CD4-positive, alpha-beta T cell treated with Interleukin-4 for 1 hour (primary cell): ENCODE results near the gene ASAH2.
A peak's percentile ranks its signal among the peaks of the same experiment; 100 is the strongest.
"Not testable (repeated sequence)": the region's sequence is repeated elsewhere in the genome, so short reads cannot be mapped to it uniquely, and the experiment has no call there.

Experiments used
- DNase-seq, 2 donors: peaks; one replicate each; pipeline ENCODE4 v3.0.0-alpha.2; 2020 to 2022

ASAH2 gene

DNA sequence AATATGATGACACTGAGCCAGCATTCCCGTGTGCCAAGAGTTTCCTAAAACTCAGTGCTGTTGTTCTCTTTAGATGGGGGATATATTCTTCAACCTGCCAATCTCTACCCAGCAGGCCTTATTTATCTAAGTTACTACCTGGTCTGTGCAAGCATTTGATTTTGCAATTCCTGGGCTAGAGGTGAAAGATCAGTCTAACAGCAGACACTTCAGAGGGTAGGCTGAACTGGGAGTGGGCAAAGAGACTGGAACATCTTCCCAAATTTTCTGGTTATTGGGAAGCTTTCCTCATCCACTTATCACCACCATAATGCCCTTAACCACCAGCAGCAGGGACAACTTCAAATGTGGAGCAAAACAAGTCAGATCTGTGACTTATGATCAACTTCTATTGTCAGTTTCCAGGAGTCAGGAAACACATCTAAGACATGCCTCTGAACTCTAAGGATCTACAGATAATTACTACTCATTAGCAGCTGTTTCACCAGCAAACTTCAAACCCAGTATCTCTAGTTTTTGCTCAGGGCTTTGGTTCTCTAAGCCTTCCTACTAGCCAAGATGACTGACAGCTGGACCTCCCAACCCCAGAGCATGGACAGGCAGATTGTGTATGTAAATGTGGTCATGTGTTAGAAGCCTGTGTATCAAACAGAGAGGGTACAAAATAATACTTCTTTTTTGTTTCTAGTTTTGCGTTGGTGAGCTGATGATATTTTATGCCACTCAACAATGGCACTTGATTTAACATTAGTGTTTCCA lies 1.0 kb downstream of the ASAH2 start:
- DNase-seq: no peak

DNA sequence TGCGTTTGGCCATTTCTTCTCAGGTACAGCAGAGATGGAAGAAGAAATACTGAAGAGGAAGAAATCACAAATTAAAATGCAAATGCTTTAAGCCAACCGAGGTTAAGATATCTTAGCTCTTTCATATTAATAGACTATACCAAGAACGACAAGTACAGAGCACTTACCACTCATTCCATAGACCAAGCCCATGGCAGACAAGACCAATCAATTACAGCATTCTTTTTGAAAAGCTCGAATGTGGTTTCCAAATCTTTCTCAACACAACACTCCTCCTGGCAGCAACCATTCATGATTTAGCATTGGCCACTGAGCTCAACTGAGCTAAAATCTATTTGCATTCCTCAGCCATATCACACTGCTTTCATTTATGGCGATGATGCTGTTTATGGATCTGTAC lies 2.7 kb downstream of the ASAH2 start:
- no peak for DNase-seq

DNA sequence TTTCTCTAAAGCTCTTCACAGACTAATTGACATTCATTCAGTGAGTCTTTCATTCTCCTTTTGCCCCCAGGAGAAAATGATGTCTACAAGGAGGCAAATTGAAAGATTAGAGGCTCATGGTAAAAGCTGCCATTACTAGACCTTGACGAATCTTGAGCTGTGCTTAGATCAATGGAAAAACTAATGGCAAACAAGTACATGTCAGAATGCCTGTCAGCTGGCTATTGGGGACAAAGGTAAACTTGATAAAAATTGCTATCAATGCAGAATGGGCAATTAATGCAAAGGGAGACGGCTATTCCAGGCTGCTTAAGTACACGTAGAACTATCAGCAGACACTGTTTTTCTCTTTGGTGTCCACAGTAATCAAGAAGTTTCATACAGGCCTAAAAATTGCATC lies 3.3 kb downstream of the ASAH2 start:
- DNase-seq: no peak

DNA sequence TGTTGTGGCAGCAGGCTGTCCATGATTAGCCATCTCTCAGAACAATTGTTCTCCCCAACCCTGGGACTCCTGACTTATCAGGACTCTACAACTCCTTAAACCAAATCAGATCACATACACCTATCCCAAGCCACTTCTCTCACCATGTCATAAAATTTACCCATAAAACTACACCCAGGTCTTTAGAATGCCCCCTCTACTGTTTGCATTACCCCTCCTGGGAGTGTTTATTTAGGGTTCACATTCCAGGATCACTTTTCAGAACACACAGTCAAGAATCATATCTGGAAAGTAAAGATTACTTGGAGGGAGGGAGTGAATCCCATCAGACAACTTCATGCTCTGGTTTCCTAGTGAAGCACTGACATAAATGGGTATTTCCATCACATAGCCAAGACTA lies 7.1 kb downstream of the ASAH2 start:
- no peak for DNase-seq

DNA sequence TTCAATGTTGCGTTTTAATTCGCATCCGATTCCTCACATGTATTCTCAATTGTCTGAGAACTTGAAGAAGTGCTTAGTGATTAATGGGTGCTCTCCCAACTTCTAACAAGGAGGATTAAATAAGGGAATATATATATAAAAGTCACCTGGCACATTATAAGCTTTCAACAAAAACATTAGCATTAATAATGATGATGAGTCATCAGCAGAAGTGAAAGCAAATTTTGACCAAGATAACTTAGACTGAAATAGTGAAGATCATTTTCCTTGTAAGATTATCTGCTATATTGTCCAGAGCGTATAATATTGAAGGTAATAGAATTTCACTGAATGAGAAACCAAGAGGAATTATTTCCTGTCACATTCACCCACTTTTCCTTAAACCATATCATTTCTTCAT lies 8.5 kb downstream of the ASAH2 start:
- DNase-seq: no peak

DNA sequence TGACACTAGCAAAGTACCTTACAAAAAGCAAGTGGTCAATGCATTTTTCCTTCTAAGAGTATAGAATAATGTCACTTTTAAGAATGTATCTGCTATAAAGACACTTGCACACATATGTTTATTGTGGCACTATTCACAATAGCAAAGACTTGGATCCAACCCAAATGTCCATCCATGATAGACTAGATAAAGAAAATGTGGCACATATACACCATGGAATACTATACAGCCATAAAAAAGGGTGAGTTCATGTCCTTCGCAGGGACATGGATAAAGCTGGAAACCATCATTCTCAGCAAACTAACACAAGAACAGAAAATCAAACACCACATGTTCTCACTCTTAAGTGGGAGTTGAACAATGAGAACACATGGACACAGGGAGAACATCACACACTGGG lies 9.8 kb downstream of the ASAH2 start:
- not testable (repeated sequence) for DNase-seq

DNA sequence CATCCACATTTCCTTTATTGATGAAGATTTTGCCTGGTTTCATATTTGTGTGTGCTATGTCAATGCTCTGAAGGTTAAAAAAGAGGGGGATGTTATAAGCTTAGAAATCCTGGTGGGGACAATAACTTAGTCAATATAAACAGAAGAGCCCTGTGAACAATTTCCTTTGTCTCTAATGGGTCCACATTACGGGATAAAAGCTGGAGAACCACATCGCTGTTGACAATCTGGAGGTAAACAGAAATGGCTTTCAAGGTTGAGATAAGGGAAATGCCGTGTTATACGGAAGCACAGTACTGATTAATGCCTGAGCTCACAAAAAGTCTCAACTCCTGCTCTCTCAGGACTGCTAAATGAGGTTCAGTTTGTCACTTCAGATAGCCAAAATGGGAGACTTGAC lies 16.8 kb downstream of the ASAH2 start:
- DNase-seq: no peak

DNA sequence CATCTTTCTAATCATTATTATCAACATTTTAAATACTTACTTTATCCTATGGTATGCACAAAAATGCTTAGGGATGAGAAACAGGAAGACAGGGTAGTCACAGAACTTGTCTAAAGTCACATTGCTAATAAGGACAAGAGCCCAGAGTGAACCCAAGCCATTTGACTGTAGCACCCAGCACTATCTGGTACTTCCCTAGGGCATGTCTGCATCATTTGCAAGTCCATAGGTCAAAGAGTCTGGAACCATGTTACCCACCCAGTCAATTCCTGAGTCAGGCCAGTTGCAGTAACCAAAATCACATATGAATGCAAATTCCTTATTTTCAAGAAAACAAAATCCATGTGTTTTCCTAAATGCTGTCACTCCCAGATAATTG lies 19.1 kb downstream of the ASAH2 start:
- no peak for DNase-seq

DNA sequence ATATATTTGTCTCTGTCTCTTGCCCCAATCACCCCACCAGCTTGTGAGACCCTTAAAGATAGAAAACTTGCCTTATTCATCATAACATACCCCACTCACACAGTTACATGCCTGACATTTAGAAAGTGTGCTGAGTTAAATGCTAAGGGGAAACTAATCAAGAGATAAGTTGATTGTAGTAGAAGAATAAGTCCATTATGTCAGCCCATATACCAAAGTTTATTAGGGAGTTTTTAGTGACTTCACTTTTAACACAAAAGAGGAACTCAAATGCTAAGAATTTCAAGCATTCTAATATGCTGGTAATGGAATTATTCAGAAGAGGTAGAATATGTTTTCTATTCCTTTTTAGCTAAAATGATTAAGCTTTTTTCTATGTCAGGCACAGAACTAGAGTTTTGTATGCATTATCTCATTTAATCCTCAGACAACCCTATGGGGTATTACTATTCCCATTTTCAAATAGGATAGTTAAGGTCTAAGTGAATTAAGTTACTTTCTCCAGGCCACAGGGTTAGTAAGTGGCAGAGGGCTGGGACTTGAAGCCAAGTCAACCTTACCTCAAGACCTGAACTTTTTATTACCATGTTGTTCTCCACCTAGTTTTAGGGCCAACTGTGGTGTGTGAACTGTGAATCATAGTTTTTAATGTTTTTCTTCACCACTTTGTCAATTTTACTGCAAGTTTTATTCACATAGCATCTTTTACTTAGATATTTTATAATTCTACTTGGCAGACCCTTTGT lies 19.6 kb downstream of the ASAH2 start:
- no peak for DNase-seq

DNA sequence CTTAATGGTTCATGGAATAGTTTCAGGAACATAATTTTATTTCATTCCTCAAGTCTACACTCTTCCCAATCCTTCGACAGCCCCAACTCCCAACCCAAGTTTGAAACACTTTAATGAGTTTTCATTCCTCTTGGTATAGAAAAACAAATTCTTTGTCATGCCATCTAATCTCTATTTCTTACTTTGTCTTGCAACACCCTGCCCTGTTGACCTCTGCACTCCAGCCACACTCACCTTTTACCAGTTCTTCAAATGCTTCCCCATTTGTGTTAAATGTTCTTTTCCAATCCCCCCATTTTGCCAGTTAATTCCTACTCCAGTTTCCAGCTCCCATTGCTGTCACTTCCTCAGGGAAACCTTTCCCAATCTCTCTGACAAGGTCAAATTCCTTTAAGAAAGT lies 21.9 kb downstream of the ASAH2 start:
- no peak for DNase-seq

DNA sequence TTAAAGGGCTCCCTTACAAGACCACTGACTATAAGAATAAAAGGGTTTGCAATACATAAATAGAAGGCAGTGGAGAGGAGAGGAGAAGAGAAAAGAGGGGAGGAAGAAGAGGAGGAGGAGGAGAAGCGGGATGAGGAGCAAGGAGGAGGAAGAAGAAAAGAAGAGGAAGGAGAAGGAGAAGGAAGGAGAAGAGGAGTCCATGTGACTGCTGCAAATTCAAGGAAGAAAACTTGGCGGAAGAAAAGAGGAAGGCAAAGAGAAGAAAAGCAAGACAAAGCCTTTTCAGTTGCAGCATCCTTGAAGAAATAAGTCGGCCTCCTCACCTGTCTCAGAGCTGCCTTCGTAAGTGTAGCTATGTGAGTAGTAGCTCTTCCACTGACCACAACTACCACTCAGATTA lies 22.6 kb downstream of the ASAH2 start:
- no peak for DNase-seq

DNA sequence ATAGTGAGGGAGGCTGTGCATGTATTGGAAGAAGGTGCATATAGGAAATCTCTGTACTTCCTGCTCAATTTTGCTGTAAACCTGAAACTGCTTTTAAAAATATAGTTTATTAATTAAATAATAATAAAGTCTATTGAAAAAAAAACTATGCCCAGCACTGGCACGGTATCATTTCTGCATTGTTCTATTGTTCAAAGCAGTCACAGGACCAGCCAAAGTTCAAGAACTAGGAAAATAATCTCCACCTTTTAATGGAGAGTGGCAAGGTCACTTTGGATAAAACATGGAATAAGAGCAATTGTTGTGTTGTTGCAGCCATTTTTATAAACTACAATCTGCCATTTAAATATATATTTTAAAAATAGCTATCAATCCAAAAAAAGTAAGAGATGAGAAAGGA lies 24.7 kb downstream of the ASAH2 start:
- DNase-seq: no peak

DNA sequence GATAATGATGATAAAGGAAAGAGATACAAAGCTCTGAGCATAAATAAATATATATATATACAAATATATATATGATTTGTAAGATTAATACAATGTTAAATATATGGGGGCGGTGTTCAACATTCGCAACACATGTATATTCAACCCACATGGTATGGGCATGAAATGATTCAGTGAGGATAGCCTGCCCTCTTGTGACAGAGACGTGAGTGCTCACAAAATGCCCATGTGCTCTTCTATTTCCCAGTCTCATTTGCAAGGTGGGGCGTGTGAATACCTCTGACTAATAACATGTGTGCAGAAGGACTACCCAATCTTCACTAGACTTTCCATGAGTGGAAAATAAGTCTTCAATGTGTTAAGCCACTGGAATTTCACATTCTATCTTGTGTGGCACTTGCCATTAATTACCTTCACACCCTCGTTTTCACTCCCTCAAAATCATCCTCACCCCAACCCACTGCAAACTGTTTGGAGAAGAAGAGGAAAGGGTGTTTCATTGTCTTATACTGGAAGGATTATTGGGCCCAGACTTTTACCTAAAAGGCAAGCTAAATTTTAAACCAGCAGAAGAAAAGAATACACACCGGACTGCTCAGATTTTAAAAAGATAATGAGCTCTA lies 26.9 kb downstream of the ASAH2 start:
- DNase-seq: peak; percentile 20 to 22

DNA sequence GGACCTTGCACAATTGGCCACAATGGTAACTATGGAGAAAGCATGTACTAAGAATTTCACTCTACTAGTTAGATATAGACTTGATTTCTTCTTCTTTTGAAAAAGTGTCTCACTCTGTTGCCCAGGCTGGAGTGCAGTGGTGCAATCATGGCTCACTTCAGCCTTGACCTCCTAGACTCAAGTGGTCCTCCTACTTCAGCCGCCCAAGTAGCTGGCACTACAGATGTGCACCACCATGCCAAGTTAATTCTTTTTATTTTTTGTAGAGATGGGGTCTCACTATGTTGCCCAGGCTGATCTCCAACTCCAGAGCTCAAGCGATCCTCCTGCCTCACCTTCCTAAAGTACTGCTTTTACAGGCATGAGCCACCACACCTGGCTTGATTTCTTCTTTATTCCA lies 29.1 kb downstream of the ASAH2 start:
- DNase-seq: no peak

DNA sequence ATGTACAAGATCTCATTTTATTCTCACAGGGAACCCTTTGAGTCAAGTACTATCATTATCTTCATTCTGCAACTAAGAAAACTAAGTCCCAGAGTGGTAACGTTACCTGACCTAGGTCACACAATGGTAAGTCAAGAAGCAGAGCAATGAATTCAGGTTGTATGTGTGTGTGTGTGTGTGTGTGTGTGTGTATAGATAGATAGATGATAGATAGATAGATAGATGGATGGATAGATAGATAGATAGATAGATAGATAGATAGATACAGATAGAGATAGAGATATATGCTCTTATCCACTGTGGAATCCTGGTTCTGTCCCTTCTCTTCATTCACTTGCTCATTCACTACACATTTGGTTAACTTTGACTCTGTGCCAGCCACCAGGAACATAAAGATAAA lies 29.8 kb downstream of the ASAH2 start:
- DNase-seq: no peak

DNA sequence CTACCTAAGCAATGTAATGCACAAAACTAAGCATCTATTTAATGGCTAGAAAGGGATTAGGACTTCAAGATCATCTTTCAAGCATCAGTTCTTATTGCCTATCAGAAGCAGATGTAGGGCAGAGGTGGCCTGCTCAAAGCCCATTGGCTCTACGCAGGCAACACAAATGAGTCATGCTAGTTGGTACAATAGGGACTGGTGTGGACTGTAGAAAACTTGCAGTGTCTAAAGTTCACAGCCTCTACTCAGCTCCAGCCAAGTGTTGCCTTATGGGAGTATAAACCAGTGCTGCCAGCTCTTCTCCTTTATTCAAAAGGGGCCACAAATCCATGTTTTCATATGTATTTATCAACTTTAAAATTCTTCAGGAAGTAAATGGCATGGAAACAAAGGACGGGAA lies 31.7 kb downstream of the ASAH2 start:
- DNase-seq: no peak

DNA sequence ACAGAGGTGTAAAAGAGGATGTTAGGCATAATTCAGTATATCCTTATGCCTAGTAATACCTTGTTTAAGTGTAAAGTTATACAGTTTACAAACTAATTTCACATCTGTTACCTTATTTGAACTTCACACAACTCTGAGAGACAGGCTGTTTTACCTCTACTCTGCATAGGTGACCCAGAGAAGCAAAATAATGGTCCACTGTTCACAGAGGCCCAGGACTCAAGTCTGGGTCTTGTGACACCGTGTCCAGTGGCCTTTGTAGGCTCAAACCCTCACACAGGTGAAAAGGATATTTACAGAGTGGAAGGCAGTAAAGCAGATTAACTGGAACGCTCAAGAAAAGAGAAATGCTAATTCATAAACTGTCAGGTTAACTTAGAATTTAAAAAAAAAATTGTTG lies 32.1 kb downstream of the ASAH2 start:
- no peak for DNase-seq

DNA sequence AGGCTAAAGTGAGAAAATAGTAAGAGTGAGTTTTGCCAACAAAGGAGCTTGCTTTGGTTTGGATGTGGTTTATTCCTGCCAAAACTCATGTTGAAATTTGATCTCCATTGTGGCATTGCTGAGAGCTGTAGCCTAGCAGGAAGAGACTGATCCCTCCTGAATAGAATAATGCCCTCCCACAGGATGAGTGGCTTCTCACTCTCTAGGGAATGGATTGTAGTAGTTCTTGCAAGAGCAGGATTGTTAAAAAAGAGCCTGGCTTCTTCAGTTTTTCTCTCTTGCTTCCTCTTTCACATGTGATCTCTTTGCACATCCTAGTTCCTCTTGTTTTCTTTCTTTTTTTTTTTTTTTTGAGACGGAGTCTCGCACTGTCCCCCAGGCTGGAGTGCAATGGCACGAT lies 34.4 kb downstream of the ASAH2 start:
- no peak for DNase-seq

DNA sequence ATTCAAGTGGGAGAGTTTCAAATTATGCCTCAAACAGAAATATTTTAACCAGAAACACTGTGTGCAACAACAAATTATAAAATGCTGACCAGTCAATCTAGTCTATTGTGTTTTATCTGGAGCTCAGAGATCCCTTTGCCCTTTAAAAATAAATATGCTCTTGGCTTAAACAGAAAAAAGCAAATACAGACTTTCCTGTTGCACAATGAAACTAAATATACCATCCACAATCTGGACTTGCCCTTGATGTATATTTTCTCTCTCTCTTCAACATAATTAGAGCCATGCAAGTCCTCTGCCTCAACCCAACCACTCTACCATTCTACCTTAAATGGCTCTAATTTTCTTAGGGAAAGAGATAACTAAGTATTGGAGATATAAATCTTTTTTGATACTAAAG lies 34.9 kb downstream of the ASAH2 start:
- DNase-seq: no peak

DNA sequence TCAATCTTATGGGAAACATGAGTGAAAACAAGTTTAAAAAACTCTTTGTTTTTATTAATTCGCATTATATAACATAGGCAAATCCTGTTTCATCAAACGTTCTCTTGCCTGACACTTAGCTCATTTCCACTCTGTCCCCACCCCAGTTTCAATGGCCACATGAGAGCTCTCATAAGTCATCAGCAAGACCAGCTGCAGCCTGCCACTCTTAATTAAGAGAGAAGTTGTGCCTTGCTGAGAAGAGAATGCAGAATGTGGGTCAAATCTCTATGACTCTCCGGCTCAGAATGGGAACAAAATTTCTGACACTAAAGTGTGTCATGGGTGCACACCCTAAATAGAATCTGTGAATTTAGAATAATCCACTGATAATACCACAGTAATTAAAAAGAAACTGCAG lies 39.6 kb downstream of the ASAH2 start:
- no peak for DNase-seq

DNA sequence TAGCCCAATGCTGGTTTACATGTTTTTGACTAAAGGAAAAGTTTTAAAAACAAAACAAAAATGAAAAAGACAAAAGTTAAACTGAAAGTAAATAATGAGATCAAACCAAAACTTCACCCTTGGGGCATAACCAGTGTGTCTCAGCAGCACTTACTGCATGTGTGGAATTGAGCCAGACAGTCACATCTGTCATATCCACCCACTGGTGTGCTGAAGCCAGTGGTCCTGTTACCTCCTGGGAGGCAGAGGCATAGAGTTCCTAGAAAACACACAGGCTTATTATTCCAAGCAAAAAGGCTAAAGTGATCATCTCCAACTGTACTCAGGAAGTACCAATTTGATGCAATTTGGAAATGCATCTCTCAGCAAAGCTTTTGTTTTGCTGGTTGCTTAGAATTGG lies 40.4 kb downstream of the ASAH2 start:
- DNase-seq: no peak
